22Rv1 (cell line): ENCODE results near the gene ABCB7.

ENCODE experiments used
- H3K27ac ChIP-seq: fragments of 450-650 bp; 2 replicates; pipeline ENCODE4 v1.5.1; 2017
- ZFX ChIP-seq: fragments of 450-650 bp; IDR thresholded peaks from 2 replicates; pipeline ENCODE4 v1.6.1; 2017; ENCODE audit warnings: antibody characterized with exemption, borderline replicate concordance
- TF ChIP-seq, protein P1 (sequence below): fragments of 450-650 bp; IDR thresholded peaks from 2 replicates; pipeline ENCODE4 v1.5.1; 2017; ENCODE audit warnings: mild to moderate bottlenecking

ABCB7 gene

DNA sequence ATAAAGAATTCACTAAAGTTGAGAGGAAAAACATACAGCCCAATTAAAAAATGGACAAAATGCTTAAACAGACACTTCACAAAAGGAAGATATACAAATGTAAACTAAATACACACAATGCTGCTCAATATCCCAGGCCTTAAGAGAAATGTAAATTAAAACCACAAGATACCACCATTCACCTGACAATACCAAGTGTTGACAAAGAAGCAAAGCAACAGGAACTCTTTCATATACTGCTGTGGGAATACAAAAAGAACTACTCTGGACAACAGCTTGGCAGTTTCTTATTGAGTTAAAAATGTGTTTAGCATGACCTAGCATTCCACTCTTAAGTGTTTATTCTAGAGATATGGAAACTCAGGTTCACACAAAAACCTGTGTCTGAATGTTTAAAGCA is 71.3 kb downstream of the ABCB7 start:
- H3K27ac ChIP-seq, result no peak overlapping the region
- no peak for TF ChIP-seq ZFX
- TF ChIP-seq, protein P1, sequence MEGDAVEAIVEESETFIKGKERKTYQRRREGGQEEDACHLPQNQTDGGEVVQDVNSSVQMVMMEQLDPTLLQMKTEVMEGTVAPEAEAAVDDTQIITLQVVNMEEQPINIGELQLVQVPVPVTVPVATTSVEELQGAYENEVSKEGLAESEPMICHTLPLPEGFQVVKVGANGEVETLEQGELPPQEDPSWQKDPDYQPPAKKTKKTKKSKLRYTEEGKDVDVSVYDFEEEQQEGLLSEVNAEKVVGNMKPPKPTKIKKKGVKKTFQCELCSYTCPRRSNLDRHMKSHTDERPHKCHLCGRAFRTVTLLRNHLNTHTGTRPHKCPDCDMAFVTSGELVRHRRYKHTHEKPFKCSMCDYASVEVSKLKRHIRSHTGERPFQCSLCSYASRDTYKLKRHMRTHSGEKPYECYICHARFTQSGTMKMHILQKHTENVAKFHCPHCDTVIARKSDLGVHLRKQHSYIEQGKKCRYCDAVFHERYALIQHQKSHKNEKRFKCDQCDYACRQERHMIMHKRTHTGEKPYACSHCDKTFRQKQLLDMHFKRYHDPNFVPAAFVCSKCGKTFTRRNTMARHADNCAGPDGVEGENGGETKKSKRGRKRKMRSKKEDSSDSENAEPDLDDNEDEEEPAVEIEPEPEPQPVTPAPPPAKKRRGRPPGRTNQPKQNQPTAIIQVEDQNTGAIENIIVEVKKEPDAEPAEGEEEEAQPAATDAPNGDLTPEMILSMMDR, result no peak

DNA sequence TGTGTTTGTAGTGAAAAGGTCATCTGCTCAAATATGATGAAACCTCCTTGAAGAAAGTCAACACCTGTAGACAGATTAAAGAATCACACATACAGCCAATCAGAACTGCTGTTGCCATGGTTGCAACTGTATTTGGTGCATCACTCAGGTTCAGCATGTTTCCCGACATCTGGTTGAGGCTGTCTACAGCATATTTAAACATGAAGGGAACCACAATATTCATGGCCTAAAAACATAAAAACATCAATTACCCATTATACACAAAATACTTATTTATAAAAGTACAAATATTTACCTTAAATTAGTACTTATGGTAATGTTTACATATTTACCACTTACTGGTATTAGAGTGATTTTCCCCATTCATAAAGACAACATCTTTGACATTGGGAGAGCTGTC is 79.7 kb downstream of the ABCB7 start:
- H3K27ac ChIP-seq, result no peak overlapping the region
- no peak for TF ChIP-seq ZFX
- TF ChIP-seq, protein P1, result no peak

DNA sequence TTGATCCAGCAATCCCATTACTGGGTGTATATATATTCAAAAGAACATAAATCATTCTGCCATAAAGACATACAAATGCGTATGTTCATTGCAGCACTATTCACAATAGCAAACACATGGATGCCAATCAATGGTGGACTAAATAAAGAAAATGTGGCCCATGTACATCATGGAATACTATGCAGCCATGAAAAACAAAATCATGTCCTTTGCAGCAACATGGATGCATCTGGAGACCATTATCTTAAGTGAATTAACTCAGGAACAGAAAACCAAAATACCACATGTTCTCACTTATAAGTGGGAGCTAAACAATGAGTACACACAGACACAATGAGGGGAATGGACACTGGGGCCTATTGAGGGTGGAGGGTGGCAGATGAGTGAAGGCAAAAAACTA is 81.6 kb downstream of the ABCB7 start:
- TF ChIP-seq, protein P1, result no peak
- TF ChIP-seq ZFX, result no peak
- H3K27ac ChIP-seq, result no peak overlapping the region

DNA sequence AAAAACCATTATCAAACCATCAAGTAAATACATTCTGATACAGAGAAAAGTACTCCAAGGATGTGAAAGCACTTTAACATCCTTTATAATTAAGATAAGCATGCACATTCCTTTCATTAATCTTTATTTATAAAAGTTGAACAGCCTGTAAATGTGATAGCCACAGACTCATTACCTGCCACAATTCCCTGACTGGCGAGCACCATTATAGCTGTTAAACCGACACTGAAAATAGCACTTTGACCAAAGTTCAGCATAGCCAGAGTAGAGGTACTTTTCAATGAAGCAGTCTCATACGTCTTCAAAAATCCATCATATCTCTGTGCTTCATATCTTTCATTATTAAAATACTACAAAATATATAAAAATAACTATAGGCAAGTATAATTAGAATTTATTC is 84.7 kb downstream of the ABCB7 start:
- H3K27ac ChIP-seq, result no peak overlapping the region
- TF ChIP-seq, protein P1, result no peak
- TF ChIP-seq ZFX, result no peak

DNA sequence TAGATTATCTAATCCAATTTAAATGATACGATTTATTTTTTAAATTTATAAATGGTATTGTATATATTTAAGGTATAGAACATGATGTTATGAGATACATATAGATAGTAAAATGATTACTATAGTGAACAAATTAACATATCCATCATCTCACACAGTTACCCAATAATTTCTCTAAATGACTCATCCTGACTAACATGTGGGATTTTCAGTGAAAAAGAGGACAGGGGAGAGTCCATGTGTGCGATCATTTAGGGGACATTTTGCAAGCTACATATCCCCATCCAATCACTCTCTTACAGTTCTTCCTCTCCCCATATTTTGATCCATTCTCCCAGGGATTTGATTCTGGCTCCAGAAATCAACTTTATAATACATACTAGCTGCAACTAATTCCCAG is 88.2 kb downstream of the ABCB7 start:
- no peak overlapping the region for H3K27ac ChIP-seq
- no peak for TF ChIP-seq ZFX
- TF ChIP-seq, protein P1, result no peak

DNA sequence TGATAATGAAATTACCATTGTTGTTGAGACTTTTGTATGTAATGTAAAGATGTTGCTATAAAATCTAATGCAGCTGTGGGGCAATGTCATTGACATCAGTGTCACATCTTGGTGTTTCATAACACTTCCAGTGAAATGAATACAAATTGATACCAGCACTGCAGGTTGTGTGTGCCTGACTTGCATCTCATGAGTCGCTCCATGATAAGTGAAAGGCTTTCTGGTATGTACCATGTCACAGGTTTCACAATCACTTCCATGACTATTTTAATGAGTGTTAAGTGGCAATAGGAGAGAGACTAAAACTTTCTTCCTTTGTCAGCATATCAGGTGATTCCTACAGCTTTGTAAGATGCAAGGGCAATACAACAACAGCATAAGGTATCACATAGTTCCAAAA is 94.4 kb downstream of the ABCB7 start:
- TF ChIP-seq ZFX, result no peak
- TF ChIP-seq, protein P1, result no peak
- H3K27ac ChIP-seq, result no peak overlapping the region

DNA sequence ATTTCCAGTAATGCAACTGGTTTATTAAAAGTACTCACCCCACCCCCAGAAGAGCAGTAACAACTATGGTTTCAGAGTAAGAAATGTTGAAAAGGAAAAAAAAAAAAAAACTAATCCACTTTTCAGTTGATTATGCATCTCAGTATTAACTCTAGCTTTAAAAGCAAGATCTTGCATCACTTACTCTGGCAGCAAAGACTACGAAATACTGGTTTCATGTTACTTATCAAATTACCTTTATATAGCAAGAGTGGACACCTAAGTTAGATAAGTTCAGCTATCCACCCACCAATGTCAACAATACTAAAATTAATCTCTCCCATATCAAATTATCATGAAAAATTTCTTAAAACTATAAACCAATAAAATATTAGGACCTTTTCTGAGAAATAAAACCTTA is 105.0 kb downstream of the ABCB7 start:
- no peak for TF ChIP-seq ZFX
- TF ChIP-seq, protein P1, result no peak
- H3K27ac ChIP-seq, result no peak overlapping the region
